IMR-90 (cell line): ENCODE measurements around the gene TEDC2. TPM values are rescaled to one million over a fixed set of nuclear protein-coding genes. Genes with fewer than 3 reads are reported as not detected.
"Not testable (repeated sequence)": the region's sequence is repeated elsewhere in the genome, so short reads cannot be mapped to it uniquely, and the experiment has no call there.

Experiments used
- ATAC-seq: fragments of 200-7000 bp; cut with Tn5 transposase; 2 replicates; pipeline ENCODE4 v1.9.1; 2020; ENCODE audit warnings: low read depth, mild to moderate bottlenecking, moderate library complexity
- BruUV-seq: library from RNA; stranded (reverse); fragments of 400-500 nt; replicated peaks from 2 replicates; lab custom pipeline; 2021; lab: Mats Ljungman, UMichigan
- CTCF ChIA-PET: fragments of 300-600 bp; formaldehyde crosslinking; extraction: SDS; loops from one replicate; lab custom pipeline; 2021; ENCODE audit warnings: antibody characterized with exemption; lab: Yijun Ruan, JAX
- POLR2A ChIA-PET: fragments of 300-600 bp; sonication (Branson Sonifier 250); formaldehyde crosslinking; loops from one replicate; lab custom pipeline; 2022; ENCODE audit warnings: antibody characterized with exemption; ENCODE audit not compliant: unreplicated experiment; lab: Charles Lee
- DNase-seq: peaks from one replicate; pipeline ENCODE4 v3.0.0; 2013
- H2AFZ ChIP-seq: replicated peaks from 2 replicates; pipeline ENCODE3; 2013; ENCODE audit warnings: low read length, mild to moderate bottlenecking; ENCODE audit not compliant: poor library complexity
- H2AK5ac ChIP-seq: 2 replicates; pipeline ENCODE4 v1.6.1; 2013; ENCODE audit warnings: low read depth, low read length, inconsistent platforms
- H2AK9ac ChIP-seq: replicated peaks from 2 replicates; pipeline ENCODE3; 2013; ENCODE audit warnings: mild to moderate bottlenecking, low read depth, low read length, moderate library complexity; ENCODE audit not compliant: poor library complexity
- H2BK120ac ChIP-seq: 2 replicates; pipeline ENCODE4 v1.6.1; 2013; ENCODE audit warnings: low read depth, low read length, inconsistent platforms
- H2BK15ac ChIP-seq: 3 replicates; pipeline ENCODE4 v1.6.1; 2013; ENCODE audit warnings: low read depth, low read length, inconsistent platforms
- H2BK20ac ChIP-seq: 2 replicates; pipeline ENCODE4 v1.6.1; 2013; ENCODE audit warnings: low read depth, mild to moderate bottlenecking, inconsistent platforms, low read length, moderate library complexity
- H2BK5ac ChIP-seq: 2 replicates; pipeline ENCODE4 v1.6.1; 2013; ENCODE audit warnings: mild to moderate bottlenecking, low read depth, low read length, inconsistent platforms; ENCODE audit not compliant: poor library complexity, severe bottlenecking
- H3K14ac ChIP-seq: replicated peaks from 2 replicates; pipeline ENCODE4 v1.6.1; 2013; ENCODE audit warnings: low read depth, low read length, inconsistent platforms
- H3K18ac ChIP-seq: 2 replicates; pipeline ENCODE4 v1.6.1; 2013; ENCODE audit warnings: low read depth, low read length, control low read depth
- H3K23ac ChIP-seq: 2 replicates; pipeline ENCODE4 v1.6.1; 2013; ENCODE audit warnings: low read depth, low read length, inconsistent platforms
- H3K27ac ChIP-seq: 2 replicates; pipeline ENCODE4 v1.5.1; 2013; ENCODE audit warnings: mild to moderate bottlenecking, control low read depth, low read length; ENCODE audit not compliant: insufficient read depth
- H3K27me3 ChIP-seq: 2 replicates; pipeline ENCODE4 v1.6.1; 2013; ENCODE audit warnings: low read length; ENCODE audit not compliant: control insufficient read depth, insufficient read depth
- H3K36me3 ChIP-seq: 2 replicates; pipeline ENCODE4 v1.6.1; 2013; ENCODE audit warnings: low read length, mixed read lengths; ENCODE audit not compliant: control insufficient read depth, insufficient read depth
- H3K4ac ChIP-seq: 2 replicates; pipeline ENCODE4 v1.6.1; 2013; ENCODE audit warnings: low read depth, low read length, inconsistent platforms
- H3K4me1 ChIP-seq: 2 replicates; pipeline ENCODE4 v1.6.1; 2013; ENCODE audit warnings: low read length, mixed read lengths; ENCODE audit not compliant: control insufficient read depth, insufficient read depth
- H3K4me2 ChIP-seq: 2 replicates; pipeline ENCODE4 v1.6.1; 2013; ENCODE audit warnings: low read depth, mild to moderate bottlenecking, control low read depth, low read length, moderate library complexity
- H3K4me3 ChIP-seq: 2 replicates; pipeline ENCODE4 v1.5.1; 2013; ENCODE audit warnings: low read depth, mild to moderate bottlenecking, control low read depth, low read length, moderate library complexity; ENCODE audit not compliant: insufficient read depth
- H3K56ac ChIP-seq: 2 replicates; pipeline ENCODE4 v1.6.1; 2013; ENCODE audit warnings: low read length, inconsistent platforms; ENCODE audit not compliant: insufficient read depth; ENCODE audit errors: extremely low read depth
- H3K79me1 ChIP-seq, 2 experiments: 2 replicates each; pipeline ENCODE4 v1.6.1; 2013; ENCODE audit warnings: low read length in 2 of 2, inconsistent platforms in 1 of 2, low read depth in 1 of 2
- H3K9ac ChIP-seq: 2 replicates; pipeline ENCODE4 v1.6.1; 2013; ENCODE audit warnings: low read depth, low read length, control low read depth
- H3K9me1 ChIP-seq: 2 replicates; pipeline ENCODE4 v1.6.1; 2013; ENCODE audit warnings: low read length, inconsistent platforms; ENCODE audit not compliant: insufficient read depth
- H3K9me3 ChIP-seq: 2 replicates; pipeline ENCODE4 v1.6.1; 2013; ENCODE audit warnings: low read length; ENCODE audit not compliant: control insufficient read depth, insufficient read depth
- H4K20me1 ChIP-seq: 2 replicates; pipeline ENCODE4 v1.6.1; 2013; ENCODE audit warnings: low read length, inconsistent platforms; ENCODE audit not compliant: insufficient read depth
- H4K5ac ChIP-seq: 2 replicates; pipeline ENCODE4 v1.6.1; 2013; ENCODE audit warnings: mild to moderate bottlenecking, low read depth, low read length, control low read depth
- H4K8ac ChIP-seq, 2 experiments: 2 replicates each; pipeline ENCODE4 v1.6.1; 2013; ENCODE audit warnings: low read depth in 2 of 2, low read length in 2 of 2, control low read depth in 1 of 2, inconsistent platforms in 1 of 2
- H4K91ac ChIP-seq: 2 replicates; pipeline ENCODE4 v1.6.1; 2013; ENCODE audit warnings: low read depth, low read length, inconsistent platforms; ENCODE audit not compliant: insufficient read depth
- WGBS, 2 experiments: methylation state at CpG; one replicate each; pipeline versions ENCODE4 v1.1.5 to v1.1.7; 2013; ENCODE audit warnings: missing lambda C conversion rate in 2 of 2; ENCODE audit not compliant: insufficient read length in 1 of 2; ENCODE audit errors: extremely low coverage in 2 of 2; 5-methylcytosine and 5-hydroxymethylcytosine counted together
- dilution Hi-C: fragments of 300-500 bp; cut with HindIII; formaldehyde crosslinking; loops from one replicate; pipeline ENCODE4 v1.14.3; 2018; ENCODE audit warnings: low sequenced_read_pairs; ENCODE audit not compliant: unreplicated experiment
- in situ Hi-C: fragments of 300-500 bp; cut with MboI; formaldehyde crosslinking; loops from 3 replicates; pipeline ENCODE4 v1.14.3; 2019; ENCODE audit warnings: low sequenced_read_pairs, inconsistent platforms, mixed read lengths
- intact Hi-C: fragments of 100-400 bp; cut with micrococcal nuclease; formaldehyde crosslinking; loops from 2 replicates; pipeline ENCODE4 v1.10.0; 2022
- polyA plus RNA-seq, 3 experiments: library from polyadenylated mRNA; depleted of rRNA; stranded (reverse); fragments of >200 nt; gene quantifications; 2 replicates each; pipeline ENCODE4 v1.2.3, GENCODE V29; 2012; ENCODE audit warnings: low replicate concordance in 1 of 3
- total RNA-seq: library from RNA; depleted of rRNA; stranded (reverse); fragments of >200 nt; gene quantifications from 2 replicates; pipeline ENCODE4 v1.2.3, GENCODE V29; 2012

TEDC2 gene
- total and polyA plus RNA-seq, 2 of the 4 experiments (the other 2 are of a cell fraction): 3.6 to 7.3 TPM

DNA sequence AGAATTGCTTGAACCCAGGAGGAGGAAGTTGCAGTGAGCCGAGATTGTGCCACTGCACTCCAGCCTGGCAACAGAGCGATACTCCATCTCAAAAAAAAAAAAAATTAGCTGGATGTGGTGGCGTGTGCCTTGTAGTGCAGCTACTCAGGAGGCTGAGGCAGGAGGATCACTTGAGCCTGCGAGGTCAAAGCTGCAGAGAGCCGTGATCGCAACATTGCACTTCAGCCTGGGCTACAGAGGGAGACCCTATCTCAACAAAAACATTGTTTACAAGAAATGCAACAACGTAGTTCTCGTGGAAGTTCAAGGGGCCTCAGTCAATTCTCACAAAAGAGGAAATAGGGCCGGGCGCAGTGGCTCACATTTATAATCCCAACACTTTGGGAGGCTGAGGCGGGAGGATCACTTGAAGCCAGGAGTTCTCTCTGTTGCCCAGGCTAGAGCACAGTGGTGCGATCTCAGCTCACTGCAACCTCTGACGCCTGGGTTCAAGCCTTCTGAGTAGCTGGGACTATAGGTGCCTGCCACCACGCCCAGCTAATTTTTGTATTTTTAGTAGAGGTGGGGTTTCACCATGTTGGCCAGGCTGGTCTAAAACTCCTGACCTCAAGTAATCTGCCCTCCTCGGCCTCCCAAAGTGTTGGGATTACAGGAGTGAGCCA is 18.6 kb upstream of the TEDC2 start:
- H2AK9ac ChIP-seq, H3K9me1 ChIP-seq, H3K56ac ChIP-seq, H3K4me3 ChIP-seq, H3K23ac ChIP-seq, H3K27me3 ChIP-seq, H3K4me1 ChIP-seq, H3K18ac ChIP-seq, H2BK120ac ChIP-seq, H3K27ac ChIP-seq, H4K20me1 ChIP-seq, dilution Hi-C loops, H4K91ac ChIP-seq, H2AFZ ChIP-seq, intact Hi-C loops, H4K8ac ChIP-seq, H3K4me2 ChIP-seq, H4K5ac ChIP-seq, H3K14ac ChIP-seq, H2BK5ac ChIP-seq, BruUV-seq, DNase-seq, ATAC-seq, H2BK20ac ChIP-seq, H2AK5ac ChIP-seq, in situ Hi-C loops, H3K9me3 ChIP-seq, H2BK15ac ChIP-seq, H3K4ac ChIP-seq, H3K9ac ChIP-seq, POLR2A ChIA-PET: not testable (repeated sequence)
- 96% methylated on average over 3 of the region's 15 CpGs; no CpG with 5 or more reads in 1 of the 2 experiments for WGBS, 2 experiments
- CTCF ChIA-PET: interaction anchor here (0.7 kb wide), 2 partner anchors 42 to 45 kb away, joined by 3 to 4 read pairs; no protein-coding TSS in a partner anchor
- peaks cover 46% of the 10 kb centered on the region for H3K36me3 ChIP-seq
- H3K79me1 ChIP-seq: peaks cover 20 to 45% of the 10 kb centered on the region in 2 experiments
